ENCODE measurements around the gene KAT2B.

The KAT2B gene

DNA sequence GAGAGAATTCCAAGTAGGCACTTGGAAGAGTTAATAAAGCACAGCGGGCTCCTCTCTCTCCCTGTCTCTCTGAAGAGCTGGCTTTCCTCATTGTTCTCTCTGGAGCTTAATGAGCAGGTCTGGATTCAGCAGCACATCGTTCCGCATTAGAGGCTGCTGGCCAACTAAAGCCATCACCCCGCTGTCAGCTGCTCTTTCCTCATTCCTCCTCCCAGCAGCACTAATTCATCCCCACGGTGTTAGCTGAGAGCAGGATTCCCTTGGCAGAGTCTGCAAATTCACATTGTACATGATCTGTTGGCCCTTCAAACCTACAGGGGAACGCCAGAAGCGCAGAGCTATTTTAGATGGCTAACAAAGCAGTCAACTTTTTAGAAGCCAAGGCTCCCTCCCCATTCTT is 101.6 kb downstream of the KAT2B start:
- Histone ChIP-seq H3K4me3 (no peak overlapping the region), H3K9me3 (ENCODE audit: low read depth, low read length) (no peaks in the 10 kb centered on the region), H3K27ac (no peak overlapping the region), H3K36me3 (ENCODE audit: insufficient read depth, low read length) (no peaks in the 10 kb centered on the region), H3K9ac (ENCODE audit: insufficient read length) (no peak overlapping the region)
- TF ChIP-seq POLR2AphosphoS5 (IDR thresholded peaks at IDR 0.05; ENCODE audit: borderline replicate concordance, low read depth, low read length) (no peak), EZH2 (IDR thresholded peaks at IDR 0.05) (no peak), FOXP2 (optimal IDR thresholded peaks at IDR 0.05; ENCODE audit: control extremely low read depth, extremely low read length, insufficient read depth) (no peak)
- DNase-seq (ENCODE audit: low read depth, low spot score) = no peak

DNA sequence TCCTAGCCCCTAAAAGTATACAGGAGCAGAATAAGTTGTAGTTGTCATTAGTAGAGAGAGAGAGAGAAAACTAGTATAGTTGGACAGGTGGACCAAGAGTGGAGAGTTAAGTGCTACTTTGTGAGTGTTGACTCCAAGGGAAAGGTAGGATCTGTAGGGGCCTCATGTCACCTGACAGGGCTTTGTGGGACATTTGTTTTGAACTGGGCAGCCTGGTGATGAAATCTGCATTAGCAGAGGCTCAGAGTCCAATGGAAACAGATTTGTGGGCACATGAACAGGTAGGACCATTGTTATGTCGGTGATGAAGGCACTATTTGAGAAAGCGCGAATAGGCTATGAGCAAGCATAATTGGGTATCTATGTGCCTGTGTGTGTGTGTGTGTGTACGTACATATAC is 102.3 kb downstream of the KAT2B start:
- TF ChIP-seq EZH2 (IDR thresholded peaks at IDR 0.05) (no peak), FOXP2 (optimal IDR thresholded peaks at IDR 0.05; ENCODE audit: control extremely low read depth, extremely low read length, insufficient read depth) (no peak), POLR2AphosphoS5 (IDR thresholded peaks at IDR 0.05; ENCODE audit: borderline replicate concordance, low read depth, low read length) (no peak)
- no peak for DNase-seq (ENCODE audit: low read depth, low spot score)
- Histone ChIP-seq H3K9ac (ENCODE audit: insufficient read length) (no peak overlapping the region), H3K27ac (no peak overlapping the region), H3K36me3 (ENCODE audit: insufficient read depth, low read length) (no peaks in the 10 kb centered on the region), H3K9me3 (ENCODE audit: low read depth, low read length) (no peaks in the 10 kb centered on the region), H3K4me3 (no peak overlapping the region)

DNA sequence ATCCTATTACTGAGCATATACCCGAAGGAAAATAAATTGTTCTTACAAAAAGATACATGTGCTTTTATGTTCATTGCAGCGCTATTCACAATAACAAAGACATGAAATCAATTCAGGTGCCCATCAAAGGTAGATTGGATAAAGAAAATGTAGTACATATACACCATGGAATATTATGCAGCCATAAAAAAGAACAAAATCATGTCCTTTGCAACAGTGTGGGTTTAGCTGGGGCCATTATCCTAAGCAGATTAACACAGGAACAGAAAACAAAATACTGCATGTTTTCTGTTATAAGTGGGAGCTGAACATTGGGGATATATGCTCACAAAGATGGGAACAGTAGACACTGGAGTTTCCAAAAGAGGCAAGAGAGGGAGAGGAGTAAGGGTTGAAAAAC is 103.3 kb downstream of the KAT2B start:
- Histone ChIP-seq H3K4me3 (no peak overlapping the region), H3K9ac (ENCODE audit: insufficient read length) (no peak overlapping the region), H3K9me3 (ENCODE audit: low read depth, low read length) (no peaks in the 10 kb centered on the region), H3K27ac (no peak overlapping the region), H3K36me3 (ENCODE audit: insufficient read depth, low read length) (no peaks in the 10 kb centered on the region)
- TF ChIP-seq FOXP2 (optimal IDR thresholded peaks at IDR 0.05; ENCODE audit: control extremely low read depth, extremely low read length, insufficient read depth) = no peak
- no peak for TF ChIP-seq POLR2AphosphoS5 (IDR thresholded peaks at IDR 0.05; ENCODE audit: borderline replicate concordance, low read depth, low read length)
- no peak for TF ChIP-seq EZH2 (IDR thresholded peaks at IDR 0.05)
- no peak for DNase-seq (ENCODE audit: low read depth, low spot score)

DNA sequence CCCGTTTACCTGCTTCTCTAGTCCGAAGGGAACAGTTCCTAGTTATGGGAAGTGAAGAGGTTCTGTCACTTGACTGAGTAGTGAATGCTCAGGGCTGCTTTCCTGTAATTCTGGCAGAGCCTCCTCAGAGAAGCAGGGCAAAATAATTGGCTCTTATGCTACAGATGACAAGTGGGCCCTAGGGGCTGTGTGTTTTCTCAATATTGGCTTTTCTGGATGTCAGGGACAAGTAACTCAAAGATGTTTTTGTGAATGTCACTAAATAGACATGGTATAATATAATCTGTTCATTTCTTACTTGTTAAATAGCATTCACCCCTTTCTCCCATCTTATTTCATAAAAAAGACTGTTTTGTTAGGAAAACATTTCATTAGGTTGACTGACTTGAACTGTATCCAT is 105.6 kb downstream of the KAT2B start:
- Histone ChIP-seq H3K9ac (ENCODE audit: insufficient read length) (no peak overlapping the region), H3K27ac (no peak overlapping the region), H3K9me3 (ENCODE audit: low read depth, low read length) (no peaks in the 10 kb centered on the region), H3K4me3 (no peak overlapping the region), H3K36me3 (ENCODE audit: insufficient read depth, low read length) (no peaks in the 10 kb centered on the region)
- no peak for DNase-seq (ENCODE audit: low read depth, low spot score)
- TF ChIP-seq POLR2AphosphoS5 (IDR thresholded peaks at IDR 0.05; ENCODE audit: borderline replicate concordance, low read depth, low read length) (no peak), FOXP2 (optimal IDR thresholded peaks at IDR 0.05; ENCODE audit: control extremely low read depth, extremely low read length, insufficient read depth) (no peak), EZH2 (IDR thresholded peaks at IDR 0.05) (no peak)

DNA sequence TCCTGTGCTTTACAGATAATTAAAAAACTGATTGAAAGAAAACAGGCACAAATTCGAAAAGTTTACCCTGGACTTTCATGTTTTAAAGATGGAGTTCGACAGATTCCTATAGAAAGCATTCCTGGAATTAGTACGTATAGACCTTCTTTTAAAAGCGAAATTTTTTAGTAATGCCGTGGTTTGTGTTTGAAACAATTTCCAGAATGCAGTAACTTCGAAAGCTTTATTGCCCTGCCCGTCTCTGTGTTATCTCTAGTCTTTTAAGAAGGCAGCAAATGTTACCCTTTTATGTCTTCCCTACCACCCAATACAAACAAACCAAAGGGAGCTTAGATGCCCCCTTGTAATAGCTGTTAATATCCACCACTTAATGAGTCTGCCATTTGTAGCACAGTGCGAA is 106.1 kb downstream of the KAT2B start:
- H3K4me3 ChIP-seq = no peak overlapping the region
- H3K36me3 ChIP-seq (ENCODE audit: insufficient read depth, low read length) = no peaks in the 10 kb centered on the region
- no peak for TF ChIP-seq EZH2 (IDR thresholded peaks at IDR 0.05)
- TF ChIP-seq FOXP2 (optimal IDR thresholded peaks at IDR 0.05; ENCODE audit: control extremely low read depth, extremely low read length, insufficient read depth) = no peak
- no peak for TF ChIP-seq POLR2AphosphoS5 (IDR thresholded peaks at IDR 0.05; ENCODE audit: borderline replicate concordance, low read depth, low read length)
- H3K9me3 ChIP-seq (ENCODE audit: low read depth, low read length) = no peaks in the 10 kb centered on the region
- H3K9ac ChIP-seq (ENCODE audit: insufficient read length) = no peak overlapping the region
- no peak for DNase-seq (ENCODE audit: low read depth, low spot score)
- no peak overlapping the region for H3K27ac ChIP-seq

DNA sequence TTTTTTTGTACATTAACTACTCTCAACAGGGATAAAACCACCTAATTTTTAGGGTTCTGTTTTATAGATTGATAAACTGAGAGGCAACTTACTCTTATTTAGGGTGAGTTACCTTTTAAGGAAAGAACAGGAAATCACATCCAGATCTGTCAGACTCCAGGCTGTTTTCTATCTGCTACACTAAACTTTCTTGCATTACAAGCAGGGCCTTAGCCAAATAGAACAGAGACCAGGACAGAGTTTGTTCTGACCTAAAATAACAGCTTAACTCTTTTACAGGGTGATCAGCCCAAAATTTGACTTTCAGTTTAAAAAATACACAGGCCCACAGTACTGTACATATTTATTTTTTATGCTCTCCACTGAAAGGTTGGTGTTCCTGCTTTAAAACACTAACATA is 107.1 kb downstream of the KAT2B start:
- H3K36me3 ChIP-seq (ENCODE audit: insufficient read depth, low read length) = no peaks in the 10 kb centered on the region
- TF ChIP-seq EZH2 (IDR thresholded peaks at IDR 0.05) = no peak
- TF ChIP-seq FOXP2 (optimal IDR thresholded peaks at IDR 0.05; ENCODE audit: control extremely low read depth, extremely low read length, insufficient read depth) = no peak

DNA sequence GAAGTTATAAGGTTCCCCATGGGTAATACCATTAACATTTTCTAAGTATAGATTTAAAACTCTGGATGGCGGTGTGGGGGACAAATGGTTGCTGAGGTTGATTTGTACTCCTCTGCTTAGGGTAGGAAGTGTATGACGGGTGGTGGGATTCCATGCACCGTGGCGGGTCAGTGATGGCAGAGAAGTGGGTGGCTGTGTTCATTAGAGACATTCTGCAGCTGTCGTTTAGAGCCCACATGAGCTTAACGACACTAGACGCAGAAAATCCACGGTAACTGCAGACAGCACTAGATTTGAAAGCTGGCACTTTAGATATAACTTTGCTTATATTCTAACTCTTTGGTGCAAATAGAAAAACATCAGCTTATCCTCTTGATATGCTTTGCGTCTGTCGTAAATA is 108.2 kb downstream of the KAT2B start:
- Histone ChIP-seq H3K27ac (no peak overlapping the region), H3K9ac (ENCODE audit: insufficient read length) (no peak overlapping the region), H3K4me3 (no peak overlapping the region), H3K9me3 (ENCODE audit: low read depth, low read length) (no peaks in the 10 kb centered on the region), H3K36me3 (ENCODE audit: insufficient read depth, low read length) (no peaks in the 10 kb centered on the region)
- DNase-seq (ENCODE audit: low read depth, low spot score) = no peak
- no peak for TF ChIP-seq EZH2 (IDR thresholded peaks at IDR 0.05)
- no peak for TF ChIP-seq FOXP2 (optimal IDR thresholded peaks at IDR 0.05; ENCODE audit: control extremely low read depth, extremely low read length, insufficient read depth)
- no peak for TF ChIP-seq POLR2AphosphoS5 (IDR thresholded peaks at IDR 0.05; ENCODE audit: borderline replicate concordance, low read depth, low read length)

More for the DNA sequence above, 107.1 kb downstream of the KAT2B start:
- no peak overlapping the region for H3K27ac ChIP-seq
- no peak for DNase-seq (ENCODE audit: low read depth, low spot score)
- no peaks in the 10 kb centered on the region for H3K9me3 ChIP-seq (ENCODE audit: low read depth, low read length)
- no peak overlapping the region for H3K9ac ChIP-seq (ENCODE audit: insufficient read length)
- H3K4me3 ChIP-seq = no peak overlapping the region

DNA sequence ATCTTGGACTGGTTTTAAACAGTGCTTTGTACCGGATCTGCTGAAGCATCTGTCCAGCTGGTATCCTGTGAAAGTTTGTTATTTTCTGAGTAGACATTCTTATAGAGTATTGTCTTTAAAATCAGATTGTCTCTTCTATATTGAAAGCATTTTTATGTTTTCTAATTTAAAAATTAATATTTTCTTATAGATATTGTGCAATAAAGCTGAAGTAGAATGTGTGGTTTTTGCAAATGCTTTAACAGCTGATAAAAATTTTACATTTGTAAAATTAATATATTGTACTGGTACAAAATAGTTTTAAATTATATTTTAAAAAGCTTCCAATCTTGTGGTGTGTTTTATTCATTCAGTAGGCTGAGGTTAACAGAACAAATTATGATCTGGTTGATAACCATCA is 113.8 kb downstream of the KAT2B start:
- DNase-seq (ENCODE audit: low read depth, low spot score) = no peak
- Histone ChIP-seq H3K36me3 (ENCODE audit: insufficient read depth, low read length) (peaks cover under 1% of the 10 kb centered on the region; the same call in 1 of the 2 replicates), H3K27ac (no peak overlapping the region), H3K9ac (ENCODE audit: insufficient read length) (no peak overlapping the region), H3K9me3 (ENCODE audit: low read depth, low read length) (no peaks in the 10 kb centered on the region), H3K4me3 (no peak overlapping the region)
- TF ChIP-seq POLR2AphosphoS5 (IDR thresholded peaks at IDR 0.05; ENCODE audit: borderline replicate concordance, low read depth, low read length) = no peak
- no peak for TF ChIP-seq EZH2 (IDR thresholded peaks at IDR 0.05)
- no peak for TF ChIP-seq FOXP2 (optimal IDR thresholded peaks at IDR 0.05; ENCODE audit: control extremely low read depth, extremely low read length, insufficient read depth)

DNA sequence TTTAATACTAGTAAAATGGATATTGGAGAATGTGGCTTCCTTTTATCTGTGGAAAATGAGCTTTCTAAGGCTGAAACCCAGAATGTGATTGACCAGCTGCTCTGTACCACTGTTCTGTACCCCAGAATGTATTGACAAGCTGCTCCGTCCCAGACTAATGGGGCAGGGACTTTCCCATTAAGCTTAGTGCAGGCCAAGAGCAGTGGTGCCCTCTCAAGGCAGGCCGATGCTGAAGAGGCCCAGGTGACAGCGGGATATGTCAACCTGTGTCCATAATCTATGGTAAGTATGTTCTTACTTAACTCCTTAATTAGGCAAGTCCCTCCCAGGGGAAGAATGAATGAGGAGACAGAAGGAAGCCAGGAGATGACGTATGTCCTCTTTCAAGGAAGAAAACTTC is 114.7 kb downstream of the KAT2B start:
- TF ChIP-seq FOXP2 (optimal IDR thresholded peaks at IDR 0.05; ENCODE audit: control extremely low read depth, extremely low read length, insufficient read depth) (no peak), POLR2AphosphoS5 (IDR thresholded peaks at IDR 0.05; ENCODE audit: borderline replicate concordance, low read depth, low read length) (no peak), EZH2 (IDR thresholded peaks at IDR 0.05) (no peak)
- H3K4me3 ChIP-seq = no peak overlapping the region
- no peak overlapping the region for H3K27ac ChIP-seq
- peaks cover 8% of the 10 kb centered on the region for H3K36me3 ChIP-seq (ENCODE audit: insufficient read depth, low read length)
- no peak for DNase-seq (ENCODE audit: low read depth, low spot score)
- no peaks in the 10 kb centered on the region for H3K9me3 ChIP-seq (ENCODE audit: low read depth, low read length)
- H3K9ac ChIP-seq (ENCODE audit: insufficient read length) = no peak overlapping the region

All from SK-N-MC (cell line).